TTC549 (cell line): Measurements from ENCODE around the gene RFPL3.
"Not testable (repeated sequence)": the region's sequence is repeated elsewhere in the genome, so short reads cannot be mapped to it uniquely, and the experiment has no call there.

ENCODE experiments used
- FAIRE-seq: peaks from 2 replicates; lab custom pipeline; 2012; peaks lifted over from hg19 to GRCh38; lab: Jason Lieb, UNC

RFPL3 gene

DNA sequence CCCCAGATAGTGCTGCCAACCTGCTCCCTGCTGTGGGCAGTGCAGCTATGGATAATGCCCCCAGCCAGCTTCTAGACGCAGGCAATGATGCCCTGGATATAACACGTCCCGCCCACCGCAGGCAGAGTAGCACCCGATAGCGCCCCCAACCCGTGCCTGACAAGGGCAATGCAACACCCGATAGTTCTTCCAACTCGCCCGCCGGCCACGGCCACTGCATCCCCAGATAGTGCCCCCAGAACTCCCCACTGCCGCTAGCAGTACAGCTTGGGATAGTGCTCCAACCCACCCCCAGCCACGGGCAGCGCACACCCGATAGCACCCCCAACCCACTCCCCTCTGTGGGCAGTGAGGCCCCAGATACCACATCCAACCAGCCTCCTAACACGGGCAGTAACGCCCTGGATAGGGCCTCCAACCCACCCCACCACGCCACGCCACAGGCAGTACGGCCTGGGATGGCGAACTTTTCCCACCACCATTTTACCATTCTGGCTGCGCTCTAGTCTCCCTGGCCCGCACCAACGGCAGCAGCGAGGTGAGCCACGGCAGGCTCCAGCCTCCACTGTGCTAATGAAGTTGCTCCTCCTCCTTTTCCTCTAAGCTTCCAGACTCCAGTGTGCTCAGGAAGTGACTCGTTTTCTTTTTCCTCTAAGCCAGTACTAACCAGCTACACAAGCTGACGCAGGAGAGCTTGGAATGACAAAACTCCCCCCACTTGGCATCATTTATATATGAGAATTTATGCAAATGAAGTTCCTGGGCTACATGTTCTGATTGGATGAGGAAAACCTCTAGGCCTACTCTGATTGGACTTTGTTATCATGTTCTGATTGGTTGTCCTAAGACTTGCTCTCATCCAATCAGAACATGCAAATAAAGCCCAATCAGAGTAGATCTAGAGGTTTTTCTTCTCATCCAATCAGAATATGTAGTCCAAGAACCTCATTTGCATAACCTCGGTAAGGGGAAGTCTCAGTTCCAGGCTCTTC is 3.0 kb upstream of the RFPL3 start:
- no peak for FAIRE-seq

DNA sequence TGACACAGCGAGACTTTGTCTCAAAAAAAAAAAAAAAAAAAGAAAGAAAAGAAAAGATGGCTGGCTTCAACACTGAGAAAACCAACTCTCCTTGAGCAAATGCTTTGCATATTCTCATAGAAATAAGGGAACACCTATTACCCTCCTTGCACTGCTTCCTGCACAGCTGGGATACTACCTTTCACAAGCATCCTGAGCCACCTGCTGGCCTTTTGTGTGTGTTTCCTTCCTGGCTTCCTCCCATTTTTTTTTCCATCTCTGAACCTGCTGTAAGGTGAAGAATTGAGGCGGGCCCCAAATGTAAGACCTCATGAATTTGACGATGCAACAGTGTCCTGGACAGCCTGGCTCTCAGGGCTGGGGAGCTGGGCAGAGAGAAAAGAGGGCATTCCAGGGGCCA is 1.9 kb upstream of the RFPL3 start:
- FAIRE-seq, result no peak

DNA sequence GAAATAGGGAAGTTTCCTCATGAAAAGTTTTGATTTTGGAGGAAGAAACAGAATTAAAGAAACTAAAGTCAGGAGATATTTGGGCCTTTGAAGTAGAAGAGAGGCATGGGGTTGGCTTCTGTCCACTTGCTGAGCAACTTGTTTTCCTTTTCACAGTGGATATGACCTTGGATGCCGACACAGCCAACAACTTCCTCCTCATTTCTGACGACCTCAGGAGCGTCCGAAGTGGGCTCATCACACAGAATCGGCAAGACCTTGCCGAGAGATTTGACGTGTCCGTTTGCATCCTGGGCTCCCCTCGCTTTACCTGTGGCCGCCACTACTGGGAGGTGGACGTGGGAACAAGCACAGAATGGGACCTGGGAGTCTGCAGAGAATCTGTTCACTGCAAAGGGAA is 2.4 kb downstream of the RFPL3 start:
- not testable (repeated sequence) for FAIRE-seq

DNA sequence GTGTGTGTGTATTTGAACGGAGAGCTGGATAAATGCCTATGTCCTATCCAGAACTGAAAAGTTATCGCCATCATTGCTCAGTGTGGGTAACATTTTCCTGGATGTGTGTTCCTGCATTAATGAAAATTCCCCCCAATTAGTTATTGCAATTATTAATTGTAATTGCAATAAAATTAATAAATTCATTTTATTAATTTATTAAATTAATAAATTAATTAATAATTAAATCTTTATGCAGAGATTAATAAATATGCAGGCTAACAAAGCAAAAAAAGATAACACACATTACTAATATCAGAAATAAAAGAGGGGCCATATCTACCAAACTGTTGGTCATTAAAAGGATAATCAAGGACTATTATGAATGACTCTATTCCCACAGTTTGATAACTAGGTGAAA is 3.6 kb downstream of the RFPL3 start:
- no peak for FAIRE-seq

DNA sequence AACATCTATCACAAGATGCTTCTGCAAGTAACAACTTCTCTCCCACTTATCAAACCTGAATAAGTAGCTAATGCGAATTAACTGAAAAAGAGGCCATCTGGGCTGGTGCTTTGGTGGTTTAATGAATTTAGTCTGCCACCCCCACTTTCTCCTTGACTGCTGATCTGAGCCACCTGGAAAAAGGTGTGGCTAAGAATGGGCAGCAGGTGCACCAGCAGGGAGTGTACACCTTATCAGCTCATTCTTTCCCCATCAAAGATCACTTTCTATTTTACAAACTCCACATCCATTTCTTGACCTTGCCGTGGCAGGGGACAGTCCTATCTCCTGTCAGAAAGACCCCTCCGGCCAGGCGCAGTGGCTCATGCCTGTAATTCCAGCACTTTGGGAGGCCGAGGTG is 6.5 kb downstream of the RFPL3 start:
- no peak for FAIRE-seq

DNA sequence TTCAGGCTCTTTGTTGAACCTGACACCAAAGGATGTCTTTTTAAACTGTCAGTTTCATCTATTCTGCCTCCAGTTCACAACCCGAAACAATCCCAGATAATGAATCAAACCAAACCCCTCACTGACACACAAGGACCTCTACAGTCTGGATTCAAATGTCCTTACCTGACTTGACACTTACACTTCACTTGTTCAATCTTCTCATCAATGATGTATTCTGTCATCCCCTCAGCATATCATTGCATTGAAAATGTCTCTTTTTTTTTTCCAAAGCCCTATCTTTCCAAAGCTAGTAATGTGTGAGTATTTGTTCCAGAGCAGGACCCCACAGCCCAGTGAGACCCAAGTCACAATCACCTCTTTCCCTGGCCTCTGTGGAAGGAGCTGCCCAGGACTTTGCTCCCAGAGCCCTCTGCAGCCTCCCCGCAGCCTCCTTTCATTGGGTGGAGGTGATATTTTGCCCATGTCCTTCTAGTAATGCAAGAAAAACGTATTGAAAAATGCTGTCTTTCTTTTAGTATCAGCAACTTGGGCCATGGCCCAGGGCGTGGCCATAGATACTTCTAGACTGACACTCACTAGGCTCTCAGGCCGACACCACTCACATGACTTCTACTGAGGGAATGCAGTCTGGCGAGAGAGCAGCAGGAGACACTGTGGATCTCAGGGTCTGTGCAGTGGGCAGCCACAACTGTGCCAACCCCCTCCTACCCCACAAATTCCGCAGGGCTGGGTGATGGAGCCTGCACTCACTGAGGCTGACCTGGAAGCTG is 18.2 kb downstream of the RFPL3 start:
- no peak for FAIRE-seq

DNA sequence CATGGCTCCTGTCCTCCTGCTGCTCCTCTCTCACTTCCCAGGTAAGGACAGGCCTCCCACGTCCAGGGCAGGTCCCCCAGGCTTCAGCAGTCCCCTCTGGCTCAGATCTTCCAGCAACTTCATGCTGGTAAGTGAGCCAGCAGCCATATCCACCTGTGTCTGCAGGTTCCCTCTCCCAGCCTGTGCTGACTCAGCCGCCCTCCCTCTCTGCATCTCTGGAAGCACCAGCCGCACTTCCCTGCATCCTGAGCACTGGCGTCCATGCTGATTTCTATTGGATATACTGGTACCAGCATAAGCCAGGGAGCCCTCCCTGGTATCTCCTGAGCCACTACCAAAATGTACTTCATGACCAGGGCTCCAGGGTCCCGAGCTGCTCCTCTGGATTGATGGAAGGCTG is 19.0 kb downstream of the RFPL3 start:
- no peak for FAIRE-seq

DNA sequence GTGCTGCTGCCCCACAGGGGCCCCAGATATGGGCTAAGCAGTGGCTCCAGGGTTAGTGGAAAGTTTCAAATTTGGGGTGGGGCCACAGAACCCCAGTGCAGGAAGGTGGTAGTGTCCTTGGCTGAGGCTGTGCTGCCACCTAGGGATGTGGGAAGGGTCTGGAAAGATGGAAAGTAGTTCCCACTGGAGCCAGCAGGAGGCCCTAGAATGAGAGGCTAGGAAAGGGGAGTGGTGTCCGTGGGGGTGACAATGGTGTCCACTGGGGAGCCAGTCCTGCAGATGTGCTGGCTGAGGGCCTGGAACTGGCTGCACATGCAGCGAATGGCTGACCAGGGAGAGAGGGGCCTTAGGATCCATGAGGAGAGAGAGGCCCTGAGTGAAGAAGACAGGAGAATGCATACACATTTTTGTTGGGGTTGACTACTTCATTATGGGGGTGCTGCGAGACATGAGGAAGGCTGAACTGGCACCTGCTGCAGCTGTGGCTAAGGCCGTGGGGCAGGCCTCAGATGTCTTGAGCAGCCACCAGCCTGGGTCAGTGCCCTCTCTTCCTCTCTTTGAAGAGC is 21.1 kb downstream of the RFPL3 start:
- FAIRE-seq, result no peak

DNA sequence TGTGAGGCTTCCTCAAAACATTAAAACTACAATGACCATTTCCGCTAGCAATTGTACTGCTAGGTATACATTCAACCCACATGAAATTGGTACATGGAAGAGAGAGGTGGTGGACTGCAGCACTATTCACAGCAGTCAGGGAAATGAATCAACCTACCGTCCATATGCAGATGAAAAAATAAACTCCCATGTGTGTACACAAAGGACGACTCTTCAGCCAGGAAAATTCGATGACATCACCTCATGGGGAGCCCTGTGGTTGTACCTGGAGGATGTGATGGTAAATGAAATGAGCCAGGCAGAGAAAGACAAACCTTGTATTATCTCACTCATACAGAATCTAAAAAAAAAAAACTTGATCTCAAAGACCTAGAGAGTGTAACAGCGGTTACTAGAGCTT is 23.3 kb downstream of the RFPL3 start:
- FAIRE-seq, result no peak

DNA sequence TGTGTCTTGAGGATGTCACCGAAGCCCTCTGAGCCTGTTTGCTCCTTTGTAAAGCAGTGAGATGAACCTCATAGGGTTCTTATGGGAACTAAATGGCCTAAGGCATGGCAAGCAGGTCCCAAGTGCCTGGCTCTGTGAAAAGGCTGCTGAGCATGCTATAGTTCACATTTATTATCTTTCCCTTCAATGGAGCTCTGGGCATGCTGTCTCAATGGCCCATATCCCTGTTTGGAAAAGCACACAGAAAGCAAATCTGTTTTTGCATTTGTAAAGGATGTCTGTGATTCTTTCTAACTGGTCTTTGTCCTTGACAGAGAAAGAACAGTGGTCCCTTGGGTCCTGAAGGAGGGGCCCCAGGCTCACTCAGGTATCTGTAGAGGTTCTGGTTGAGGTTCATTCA is 28.0 kb downstream of the RFPL3 start:
- no peak for FAIRE-seq

DNA sequence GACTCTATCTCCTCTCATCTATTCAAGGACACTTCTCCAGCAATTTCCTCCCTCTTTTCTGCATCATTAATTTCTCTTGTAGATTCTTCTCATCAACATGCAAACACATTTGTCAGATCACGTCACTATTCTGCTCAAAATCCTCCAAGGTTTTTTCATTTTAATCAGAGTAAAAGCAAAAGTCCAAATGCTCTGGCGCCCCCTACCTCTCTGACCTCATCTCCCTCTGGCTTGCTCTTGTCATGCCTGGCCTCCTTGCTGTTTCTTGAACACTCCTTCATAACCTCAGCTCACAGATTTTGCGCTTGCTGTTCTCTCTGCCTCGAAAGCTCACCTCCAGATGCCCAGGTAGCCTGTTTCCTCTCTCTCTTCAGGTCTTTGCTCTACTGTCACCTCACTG is 32.0 kb downstream of the RFPL3 start:
- FAIRE-seq, result no peak

DNA sequence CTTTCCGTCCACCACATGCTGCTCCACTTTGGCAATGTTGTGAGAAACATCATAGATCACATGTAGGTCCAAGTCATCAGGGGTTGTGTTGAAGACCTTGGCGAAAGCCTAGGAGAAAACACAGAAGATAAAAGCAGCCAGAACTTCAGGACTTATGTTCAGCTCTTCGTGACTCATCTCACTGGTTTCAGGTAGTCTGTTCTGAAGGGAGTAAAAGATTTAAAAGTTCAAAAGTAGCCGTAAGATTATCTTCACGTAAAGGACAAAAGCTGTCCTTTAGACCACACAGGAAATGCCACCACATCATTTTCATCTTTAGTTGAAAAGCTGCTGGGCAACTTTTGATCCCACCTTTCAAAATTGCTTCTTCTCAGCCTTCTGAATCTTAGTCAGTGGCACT is 37.4 kb downstream of the RFPL3 start:
- FAIRE-seq, result no peak

DNA sequence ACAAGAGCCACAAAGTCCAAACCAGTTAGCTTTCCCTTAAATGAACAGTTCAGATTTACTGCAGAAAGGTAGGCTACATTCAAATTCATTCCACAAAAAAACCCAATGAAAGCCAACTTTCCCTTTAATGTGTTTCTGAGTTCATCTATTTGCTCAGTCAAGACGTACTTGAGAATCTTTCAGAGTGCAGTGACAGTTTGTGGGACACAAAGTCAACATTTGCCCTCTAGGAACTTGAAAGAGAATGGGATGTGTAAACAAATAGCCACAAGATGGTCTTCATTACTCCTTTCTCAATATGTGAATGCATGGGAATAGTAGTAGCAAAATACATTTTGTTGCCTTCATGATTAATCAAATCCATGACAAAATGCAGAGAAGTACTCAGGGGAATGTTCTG is 38.6 kb downstream of the RFPL3 start:
- no peak for FAIRE-seq

DNA sequence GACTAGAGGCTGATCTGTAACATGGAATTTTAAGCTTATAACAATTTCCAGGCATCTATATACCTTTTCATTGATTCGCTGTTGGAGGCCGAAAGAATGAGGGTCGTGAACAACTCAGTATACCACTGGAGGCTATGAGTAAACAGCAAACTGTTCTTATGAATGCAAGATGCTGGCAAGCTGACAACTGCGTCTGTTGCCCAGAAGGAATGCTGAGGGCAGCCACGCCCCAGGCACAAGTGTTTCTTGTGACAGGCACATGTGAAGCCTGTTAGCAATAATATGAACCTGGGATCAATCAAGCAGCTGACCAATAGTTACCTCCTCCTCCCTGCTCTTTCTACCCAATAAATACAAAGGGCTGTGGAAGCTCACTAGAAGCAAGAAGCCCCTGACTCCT is 39.1 kb downstream of the RFPL3 start:
- no peak for FAIRE-seq

DNA sequence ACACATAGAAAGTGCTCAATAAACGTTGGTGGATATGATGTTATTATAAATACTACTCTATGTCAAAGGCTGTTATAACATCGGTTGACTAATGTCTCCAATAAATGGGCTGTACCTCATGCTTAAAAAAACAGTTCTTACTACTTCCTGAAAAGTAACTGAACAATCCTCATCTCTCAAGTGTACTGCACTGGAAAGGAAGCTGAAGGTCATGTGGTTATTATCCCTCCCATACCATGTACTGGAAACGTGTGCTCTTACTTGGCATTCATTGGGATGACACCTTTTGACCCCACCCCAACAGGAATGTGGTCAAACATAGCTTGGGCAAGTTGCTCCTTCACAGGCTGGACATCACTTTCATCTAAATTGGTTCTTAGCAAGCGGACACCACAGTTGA is 43.8 kb downstream of the RFPL3 start:
- no peak for FAIRE-seq

DNA sequence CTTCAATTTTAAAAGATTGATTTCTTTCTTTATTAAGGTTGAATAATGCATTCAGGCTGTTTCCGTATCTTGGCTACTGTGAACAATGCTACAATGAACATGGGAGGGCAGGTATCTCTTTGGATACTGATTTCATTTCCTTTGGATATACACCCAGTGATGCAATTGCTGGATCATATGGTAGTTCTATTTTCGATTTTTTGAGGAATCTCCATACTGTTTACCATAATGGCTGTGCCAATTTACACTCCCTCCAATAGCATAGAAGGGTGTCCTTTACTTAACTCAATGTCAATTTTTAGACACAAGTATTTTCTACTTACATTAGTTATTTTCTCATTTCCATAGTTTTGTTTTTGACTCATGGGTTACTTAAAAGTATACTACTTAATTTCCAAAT is 46.4 kb downstream of the RFPL3 start:
- no peak for FAIRE-seq

DNA sequence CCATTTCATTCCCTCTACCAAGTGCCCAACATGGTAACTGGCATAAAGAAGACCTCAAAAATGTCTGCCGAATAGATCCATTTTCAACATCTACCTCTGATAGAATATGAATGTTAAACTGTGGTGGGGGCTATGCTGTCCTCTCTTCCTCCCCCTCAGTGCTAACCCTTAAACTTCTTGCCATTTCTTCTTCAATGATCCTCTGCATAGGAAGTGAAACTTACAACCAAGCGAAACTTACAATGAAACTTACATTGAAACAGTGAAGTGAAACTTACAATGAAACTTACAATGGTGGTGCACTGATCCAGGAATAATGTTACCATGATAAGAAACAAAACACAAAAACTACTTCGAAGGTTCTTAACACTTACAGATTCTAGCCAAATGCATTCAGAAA is 49.6 kb downstream of the RFPL3 start:
- no peak for FAIRE-seq

DNA sequence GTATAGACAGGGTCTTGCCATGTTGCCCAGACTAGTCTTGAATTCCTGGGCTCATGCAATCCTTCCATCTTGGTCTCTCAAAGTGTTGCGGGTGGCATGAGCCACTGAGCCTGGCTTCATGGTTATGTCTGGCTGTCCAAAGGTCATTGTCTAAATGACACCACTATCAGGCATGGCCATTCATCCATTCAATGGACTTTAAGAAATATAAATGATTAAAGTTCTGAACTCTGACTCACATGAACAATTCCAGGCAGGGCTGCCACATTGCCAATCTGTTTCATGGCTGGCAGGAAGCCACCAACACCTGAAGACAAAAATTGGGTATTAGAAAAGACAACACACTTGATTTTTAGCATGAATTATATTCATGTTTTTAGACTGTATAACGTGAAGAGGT is 50.3 kb downstream of the RFPL3 start:
- FAIRE-seq, result no peak

DNA sequence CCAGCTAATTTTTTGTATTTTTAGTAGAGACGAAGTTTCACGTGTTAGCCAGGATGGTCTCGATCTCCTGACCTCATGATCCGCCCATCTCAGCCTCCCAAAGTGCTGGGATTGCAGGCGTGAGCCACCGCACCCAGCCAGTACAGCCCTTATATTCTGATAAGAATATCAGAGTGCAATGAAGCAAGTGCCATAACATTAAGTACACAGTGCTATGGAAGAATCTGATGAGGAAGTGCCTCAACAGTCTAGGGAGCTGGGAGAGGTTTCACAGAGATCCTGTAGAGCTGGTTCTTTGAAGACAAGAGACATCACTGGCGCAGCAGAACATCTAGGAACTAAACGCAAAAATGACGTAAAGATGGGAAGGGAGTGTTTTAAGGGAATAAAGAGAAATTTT is 52.3 kb downstream of the RFPL3 start:
- no peak for FAIRE-seq

DNA sequence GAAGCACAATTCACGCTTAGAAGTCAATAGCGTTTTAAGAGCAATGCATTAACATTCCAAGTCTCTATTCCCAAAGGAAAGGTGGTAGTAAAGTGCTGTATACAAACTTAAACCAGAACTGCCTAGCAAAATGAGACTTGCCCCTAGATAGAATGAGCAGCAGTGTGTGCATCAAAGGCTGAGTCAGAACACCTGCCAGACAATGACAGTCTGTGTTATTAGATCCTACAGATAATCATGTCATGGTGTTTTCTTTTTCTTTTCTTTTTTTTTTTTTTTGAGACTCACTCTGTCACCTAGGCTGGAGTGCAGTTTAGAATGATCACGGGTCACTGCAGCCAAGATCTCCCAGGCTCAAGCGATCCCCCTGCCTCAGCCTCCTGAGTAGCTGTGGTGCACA is 52.8 kb downstream of the RFPL3 start:
- no peak for FAIRE-seq
